Measurements from ENCODE around the gene GPR101.

GRCh38 chrX:137032341-137032694 lies 1.5 kb downstream of the GPR101 start:
- TF ChIP-seq CTCF (IDR thresholded peaks at IDR 0.05) (no peak), ZFX (IDR thresholded peaks at IDR 0.05; ENCODE audit: borderline replicate concordance) (no peak)

Data from 22Rv1 (cell line).